DND-41 (cell line): Measurements from ENCODE around the gene FOS.

ENCODE experiments used
- ATAC-seq: fragments of 200-7000 bp; cut with Tn5 transposase; 3 replicates; pipeline ENCODE4 v1.9.1; 2021; ENCODE audit warnings: low read depth; ENCODE audit not compliant: insufficient read depth
- DNase-seq: peaks from one replicate; pipeline ENCODE4 v3.0.0-alpha.2; 2020
- H2AFZ ChIP-seq: 2 replicates; pipeline ENCODE4 v1.6.0; 2012; ENCODE audit warnings: low read depth, low read length
- H3K27ac ChIP-seq: 2 replicates; pipeline ENCODE4 v1.5.1; 2012; ENCODE audit warnings: low read length, inconsistent platforms
- H3K27me3 ChIP-seq: fragments of 200-600 bp; sonication (generic); 2 replicates; pipeline ENCODE4 v1.6.0; 2012; ENCODE audit warnings: low read length, mild to moderate bottlenecking, inconsistent platforms; ENCODE audit not compliant: insufficient read depth, poor library complexity
- H3K36me3 ChIP-seq: 2 replicates; pipeline ENCODE4 v1.5.1; 2012; ENCODE audit warnings: low read length, inconsistent platforms; ENCODE audit not compliant: insufficient read depth
- H3K4me1 ChIP-seq: 2 replicates; pipeline ENCODE4 v1.5.1; 2012; ENCODE audit warnings: mild to moderate bottlenecking, low read length; ENCODE audit not compliant: insufficient read depth
- H3K4me2 ChIP-seq: 2 replicates; pipeline ENCODE4 v1.6.0; 2012; ENCODE audit warnings: mild to moderate bottlenecking, moderate library complexity, low read length, inconsistent platforms; ENCODE audit not compliant: insufficient read depth
- H3K4me3 ChIP-seq, 2 experiments: fragments of 200-600 bp in 1 of 2; shearing (Covaris generic) in 1 of 2; 2 replicates each; pipeline ENCODE4 v1.5.1; 2012 to 2016; ENCODE audit warnings: inconsistent platforms in 2 of 2, low read length in 2 of 2, mild to moderate bottlenecking in 2 of 2, low read depth in 1 of 2, moderate library complexity in 1 of 2
- H3K79me2 ChIP-seq: 2 replicates; pipeline ENCODE4 v1.6.0; 2012; ENCODE audit warnings: low read length, inconsistent platforms; ENCODE audit not compliant: insufficient read depth
- H3K9ac ChIP-seq: 2 replicates; pipeline ENCODE4 v1.6.0; 2012; ENCODE audit warnings: low read depth, mild to moderate bottlenecking, inconsistent platforms, low read length, moderate library complexity
- H3K9me3 ChIP-seq: 2 replicates; pipeline ENCODE4 v1.5.1; 2012; ENCODE audit warnings: low read length, moderate library complexity, mild to moderate bottlenecking, inconsistent platforms; ENCODE audit not compliant: insufficient read depth, severe bottlenecking
- H4K20me1 ChIP-seq: 2 replicates; pipeline ENCODE4 v1.6.0; 2012; ENCODE audit warnings: low read length; ENCODE audit not compliant: insufficient read depth
- CTCF ChIP-seq: IDR thresholded peaks from 2 replicates; pipeline ENCODE4 v1.5.1; 2012; ENCODE audit warnings: borderline replicate concordance, low read length, moderate library complexity, mild to moderate bottlenecking; ENCODE audit not compliant: poor library complexity, severe bottlenecking; ENCODE audit errors: extremely low read depth
- EZH2 ChIP-seq: IDR thresholded peaks from 3 replicates; pipeline ENCODE4 v1.6.1; 2012; ENCODE audit warnings: borderline replicate concordance, low read depth, mild to moderate bottlenecking, moderate library complexity, low read length, inconsistent platforms; ENCODE audit not compliant: severe bottlenecking

Gene FOS

GRCh38 chr14:75279153-75279762 lies 630 bp downstream of the FOS start:
- no peak for DNase-seq
- no peaks in the 10 kb centered on the region for H3K79me2 ChIP-seq
- H4K20me1 ChIP-seq: peaks cover 34% of the 10 kb centered on the region
- peak overlapping the region; percentile 98 for H3K4me2 ChIP-seq
- H3K9ac ChIP-seq: peak overlapping the region; percentile 67
- no peaks in the 10 kb centered on the region for H3K9me3 ChIP-seq
- H3K27me3 ChIP-seq: peaks cover 49% of the 10 kb centered on the region
- peak overlapping the region; percentile 38 to 70 for H3K4me3 ChIP-seq
- H3K4me1 ChIP-seq: peaks cover 30% of the 10 kb centered on the region
- H3K36me3 ChIP-seq: no peaks in the 10 kb centered on the region
- H3K27ac ChIP-seq: peak overlapping the region; percentile 71; the same call in 1 of the 2 replicates
- no peak for ATAC-seq
- TF ChIP-seq EZH2: peak; percentile 75
- no peak for TF ChIP-seq CTCF
- H2AFZ ChIP-seq: peak overlapping the region; percentile 80

- Histone ChIP-seq H3K27ac (no peak overlapping the region), H4K20me1 (peaks cover 33% of the 10 kb centered on the region), H3K9me3 (no peaks in the 10 kb centered on the region), H3K9ac (no peak overlapping the region), H3K36me3 (no peaks in the 10 kb centered on the region), H3K4me1 (peaks cover 30% of the 10 kb centered on the region), H3K79me2 (no peaks in the 10 kb centered on the region), H2AFZ (no peak overlapping the region), H3K4me2 (peak overlapping the region; percentile 98), H3K4me3 (peak overlapping the region in 1 of 2 experiments; percentile 70; a peak in 1 of 4 replicates), H3K27me3 (peaks cover 44% of the 10 kb centered on the region)
- TF ChIP-seq EZH2 (no peak), CTCF (no peak)
- no peak for DNase-seq
- ATAC-seq: no peak
These were observed 1.2 kb downstream of the FOS start for GRCh38 chr14:75279763-75280290.

GRCh38 chr14:75280291-75280830 lies 1.7 kb downstream of the FOS start:
- Histone ChIP-seq H3K27ac (no peak overlapping the region), H3K4me3 (no peak overlapping the region), H2AFZ (no peak overlapping the region), H3K36me3 (no peaks in the 10 kb centered on the region), H3K4me2 (no peak overlapping the region), H3K79me2 (no peaks in the 10 kb centered on the region), H4K20me1 (peaks cover 31% of the 10 kb centered on the region), H3K9ac (no peak overlapping the region), H3K9me3 (no peaks in the 10 kb centered on the region), H3K27me3 (peaks cover 38% of the 10 kb centered on the region), H3K4me1 (peaks cover 30% of the 10 kb centered on the region)
- no peak for DNase-seq
- ATAC-seq: no peak
- TF ChIP-seq CTCF: no peak
- TF ChIP-seq EZH2: no peak
